ENCODE data around the gene VSIG10L. TPM values are rescaled to one million over a fixed set of nuclear protein-coding genes. Genes with fewer than 3 reads are reported as not detected.

VSIG10L gene
- total RNA-seq, 1 experiment from 2014 or later, result 3.5 TPM

- Histone ChIP-seq H3K36me3 (ENCODE audit: low read depth, low read length) (no peaks in the 10 kb centered on the region), H3K4me2 (ENCODE audit: low read length) (no peak overlapping the region), H3K27ac (ENCODE audit: low read length) (no peak overlapping the region), H2AFZ (ENCODE audit: low read length) (no peak overlapping the region), H3K9ac (ENCODE audit: low read length) (no peak overlapping the region), H4K20me1 (ENCODE audit: low read length) (no peaks in the 10 kb centered on the region), H3K9me3 (ENCODE audit: low read length) (no peaks in the 10 kb centered on the region), H3K9me2 (replicated peaks; ENCODE audit: low read length) (no peaks in the 10 kb centered on the region), H3K79me2 (ENCODE audit: low read length) (no peaks in the 10 kb centered on the region), H3K4me1 (ENCODE audit: insufficient read depth, low read length) (no peaks in the 10 kb centered on the region), H3F3A (ENCODE audit: low read length, unreplicated experiment) (no peaks in the 10 kb centered on the region), H3K27me3 (ENCODE audit: low read length) (peaks cover 38% of the 10 kb centered on the region), H3K4me3 (ENCODE audit: low read length) (no peak overlapping the region)
- intact Hi-C loops (cut with micrococcal nuclease), result no loop called here
- ATAC-seq (no peak), DNase-seq (no peak)
- ChIA-PET POLR2A (ENCODE audit: unreplicated experiment) (no interaction called here), CTCF (no interaction called here)
- BruUV-seq (replicated peaks), result no TSS peak
- no peak for TF ChIP-seq EZH2 (IDR thresholded peaks at IDR 0.05; ENCODE audit: low read length, unreplicated experiment)
- TF ChIP-seq CTCF (conservative IDR thresholded peaks at IDR 0.05; ENCODE audit: low read depth, low read length), result no peak
- TF ChIP-seq EZH2phosphoT487 (IDR thresholded peaks at IDR 0.05; ENCODE audit: borderline replicate concordance, low read length), result no peak
These were observed 22.2 kb downstream of the VSIG10L start for GRCh38 chr19:51319649-51320279.

- TF ChIP-seq CTCF (conservative IDR thresholded peaks at IDR 0.05; ENCODE audit: low read depth, low read length), result no peak
- TF ChIP-seq EZH2 (IDR thresholded peaks at IDR 0.05; ENCODE audit: low read length, unreplicated experiment), result no peak
- ChIA-PET CTCF (no interaction called here), POLR2A (ENCODE audit: unreplicated experiment) (no interaction called here)
- Histone ChIP-seq H4K20me1 (ENCODE audit: low read length) (no peaks in the 10 kb centered on the region), H3K27ac (ENCODE audit: low read length) (no peak overlapping the region), H3K9me3 (ENCODE audit: low read length) (no peaks in the 10 kb centered on the region), H3K9me2 (replicated peaks; ENCODE audit: low read length) (no peaks in the 10 kb centered on the region), H3K36me3 (ENCODE audit: low read depth, low read length) (no peaks in the 10 kb centered on the region), H2AFZ (ENCODE audit: low read length) (no peak overlapping the region), H3K4me1 (ENCODE audit: insufficient read depth, low read length) (no peaks in the 10 kb centered on the region), H3K27me3 (ENCODE audit: low read length) (peaks cover 33% of the 10 kb centered on the region), H3K9ac (ENCODE audit: low read length) (no peak overlapping the region), H3F3A (ENCODE audit: low read length, unreplicated experiment) (no peaks in the 10 kb centered on the region), H3K4me2 (ENCODE audit: low read length) (no peak overlapping the region), H3K79me2 (ENCODE audit: low read length) (no peaks in the 10 kb centered on the region), H3K4me3 (ENCODE audit: low read length) (no peak overlapping the region)
- intact Hi-C loops (cut with micrococcal nuclease), result no loop called here
- no peak for ATAC-seq
- no peak for DNase-seq
- BruUV-seq (replicated peaks), result no TSS peak
These were observed 23.0 kb downstream of the VSIG10L start for GRCh38 chr19:51318687-51319648.

GRCh38 chr19:51317968-51318367, 24.0 kb downstream of the VSIG10L start:
- Histone ChIP-seq H3K9me2 (replicated peaks; ENCODE audit: low read length) (no peaks in the 10 kb centered on the region), H3F3A (ENCODE audit: low read length, unreplicated experiment) (no peaks in the 10 kb centered on the region), H3K36me3 (ENCODE audit: low read depth, low read length) (no peaks in the 10 kb centered on the region), H3K79me2 (ENCODE audit: low read length) (no peaks in the 10 kb centered on the region), H3K4me3 (ENCODE audit: low read length) (no peak overlapping the region), H3K9me3 (ENCODE audit: low read length) (no peaks in the 10 kb centered on the region), H3K27ac (ENCODE audit: low read length) (no peak overlapping the region), H4K20me1 (ENCODE audit: low read length) (no peaks in the 10 kb centered on the region), H3K4me1 (ENCODE audit: insufficient read depth, low read length) (no peaks in the 10 kb centered on the region), H2AFZ (ENCODE audit: low read length) (no peak overlapping the region), H3K4me2 (ENCODE audit: low read length) (no peak overlapping the region), H3K27me3 (ENCODE audit: low read length) (peaks cover 33% of the 10 kb centered on the region), H3K9ac (ENCODE audit: low read length) (no peak overlapping the region)
- ChIA-PET POLR2A (ENCODE audit: unreplicated experiment) (no interaction called here), CTCF (no interaction called here)
- no TSS peak for BruUV-seq (replicated peaks)
- ATAC-seq (no peak), DNase-seq (no peak)
- no peak for TF ChIP-seq EZH2phosphoT487 (IDR thresholded peaks at IDR 0.05; ENCODE audit: borderline replicate concordance, low read length)
- TF ChIP-seq EZH2 (IDR thresholded peaks at IDR 0.05; ENCODE audit: low read length, unreplicated experiment), result no peak
- intact Hi-C loops (cut with micrococcal nuclease), result no loop called here
